PFSK-1 (cell line): ENCODE results near the gene SFMBT2.

Experiments
- FOXP2 ChIP-seq: optimal IDR thresholded peaks from 2 replicates; pipeline ENCODE3; 2011; ENCODE audit warnings: borderline replicate concordance, control low read depth, inconsistent platforms; ENCODE audit not compliant: insufficient read depth; ENCODE audit errors: extremely low read length, extremely low read depth
- POLR2AphosphoS5 ChIP-seq: IDR thresholded peaks from 2 replicates; pipeline ENCODE4 v1.6.1; 2012; ENCODE audit warnings: low read depth, mild to moderate bottlenecking, control low read depth, low read length, moderate library complexity
- SIN3A ChIP-seq: IDR thresholded peaks from 2 replicates; pipeline ENCODE4 v1.6.1; 2012; ENCODE audit warnings: mild to moderate bottlenecking, low read length, moderate library complexity, borderline replicate concordance; ENCODE audit not compliant: insufficient read depth
- TAF1 ChIP-seq: IDR thresholded peaks from 2 replicates; pipeline ENCODE4 v1.6.1; 2012; ENCODE audit warnings: low read length, control low read depth, borderline replicate concordance; ENCODE audit not compliant: insufficient read depth
- TF ChIP-seq, protein P1 (sequence below), 2 experiments: IDR thresholded peaks; 2 replicates each; pipeline versions ENCODE4 v1.6.1 to v1.8.0; 2011 to 2012; ENCODE audit warnings: low read depth in 2 of 2, low read length in 2 of 2, control low read depth in 1 of 2, inconsistent platforms in 1 of 2, mild to moderate bottlenecking in 1 of 2, moderate library complexity in 1 of 2; ENCODE audit not compliant: insufficient read depth in 1 of 2

The SFMBT2 gene

GRCh38 chr10:7171825-7172224, 239.0 kb downstream of the SFMBT2 start:
- TF ChIP-seq SIN3A (no peak), TAF1 (no peak), FOXP2 (no peak), POLR2AphosphoS5 (no peak)
- TF ChIP-seq, protein P1, sequence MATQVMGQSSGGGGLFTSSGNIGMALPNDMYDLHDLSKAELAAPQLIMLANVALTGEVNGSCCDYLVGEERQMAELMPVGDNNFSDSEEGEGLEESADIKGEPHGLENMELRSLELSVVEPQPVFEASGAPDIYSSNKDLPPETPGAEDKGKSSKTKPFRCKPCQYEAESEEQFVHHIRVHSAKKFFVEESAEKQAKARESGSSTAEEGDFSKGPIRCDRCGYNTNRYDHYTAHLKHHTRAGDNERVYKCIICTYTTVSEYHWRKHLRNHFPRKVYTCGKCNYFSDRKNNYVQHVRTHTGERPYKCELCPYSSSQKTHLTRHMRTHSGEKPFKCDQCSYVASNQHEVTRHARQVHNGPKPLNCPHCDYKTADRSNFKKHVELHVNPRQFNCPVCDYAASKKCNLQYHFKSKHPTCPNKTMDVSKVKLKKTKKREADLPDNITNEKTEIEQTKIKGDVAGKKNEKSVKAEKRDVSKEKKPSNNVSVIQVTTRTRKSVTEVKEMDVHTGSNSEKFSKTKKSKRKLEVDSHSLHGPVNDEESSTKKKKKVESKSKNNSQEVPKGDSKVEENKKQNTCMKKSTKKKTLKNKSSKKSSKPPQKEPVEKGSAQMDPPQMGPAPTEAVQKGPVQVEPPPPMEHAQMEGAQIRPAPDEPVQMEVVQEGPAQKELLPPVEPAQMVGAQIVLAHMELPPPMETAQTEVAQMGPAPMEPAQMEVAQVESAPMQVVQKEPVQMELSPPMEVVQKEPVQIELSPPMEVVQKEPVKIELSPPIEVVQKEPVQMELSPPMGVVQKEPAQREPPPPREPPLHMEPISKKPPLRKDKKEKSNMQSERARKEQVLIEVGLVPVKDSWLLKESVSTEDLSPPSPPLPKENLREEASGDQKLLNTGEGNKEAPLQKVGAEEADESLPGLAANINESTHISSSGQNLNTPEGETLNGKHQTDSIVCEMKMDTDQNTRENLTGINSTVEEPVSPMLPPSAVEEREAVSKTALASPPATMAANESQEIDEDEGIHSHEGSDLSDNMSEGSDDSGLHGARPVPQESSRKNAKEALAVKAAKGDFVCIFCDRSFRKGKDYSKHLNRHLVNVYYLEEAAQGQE (IDR thresholded peaks at IDR 0.05; ENCODE audit: insufficient read depth in 1 of 2, low read depth in 2 of 2, low read length in 2 of 2): no peak

DNA sequence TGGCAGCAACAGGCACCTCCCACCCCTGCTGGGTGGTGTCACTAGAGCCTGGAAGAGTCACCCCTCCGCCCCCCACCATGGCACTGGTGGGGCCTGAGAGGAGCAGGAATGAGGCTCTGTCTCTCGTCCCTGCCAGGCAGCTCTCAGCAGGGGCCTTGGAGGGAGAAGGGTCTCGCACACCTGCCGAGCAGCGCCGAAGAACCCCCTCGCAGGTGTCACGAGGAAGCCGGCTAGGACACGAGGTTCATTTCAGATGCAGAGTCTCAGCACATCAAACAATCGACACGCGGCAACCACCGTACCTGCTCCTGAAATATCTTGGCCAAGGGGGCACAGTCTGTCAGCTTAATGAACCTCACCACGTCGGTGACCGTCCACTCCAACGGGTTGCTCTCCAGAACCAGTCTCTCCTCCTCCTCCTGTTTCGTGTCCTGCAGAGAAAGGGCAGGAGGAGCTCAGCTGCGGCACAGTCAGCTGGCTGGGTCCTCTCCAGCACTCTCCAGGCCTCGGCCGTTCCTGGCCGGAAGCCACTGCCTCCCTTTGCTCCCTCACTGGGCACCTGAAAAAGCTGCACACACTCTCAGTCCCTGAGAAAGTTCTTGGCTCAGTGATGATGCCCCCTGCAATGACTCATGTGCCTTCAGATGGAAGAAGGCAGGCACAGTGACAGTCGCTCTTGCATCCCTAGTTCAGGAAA, 240.1 kb downstream of the SFMBT2 start:
- no peak for TF ChIP-seq SIN3A
- TF ChIP-seq TAF1: no peak
- no peak for TF ChIP-seq POLR2AphosphoS5
- no peak for TF ChIP-seq FOXP2
- TF ChIP-seq, protein P1 (IDR thresholded peaks at IDR 0.05; ENCODE audit: insufficient read depth in 1 of 2, low read depth in 2 of 2, low read length in 2 of 2): no peak

- TF ChIP-seq FOXP2 (no peak), TAF1 (no peak), POLR2AphosphoS5 (no peak), SIN3A (no peak)
Measured at GRCh38 chr10:7168414-7168813, 242.4 kb downstream of the SFMBT2 start.

DNA sequence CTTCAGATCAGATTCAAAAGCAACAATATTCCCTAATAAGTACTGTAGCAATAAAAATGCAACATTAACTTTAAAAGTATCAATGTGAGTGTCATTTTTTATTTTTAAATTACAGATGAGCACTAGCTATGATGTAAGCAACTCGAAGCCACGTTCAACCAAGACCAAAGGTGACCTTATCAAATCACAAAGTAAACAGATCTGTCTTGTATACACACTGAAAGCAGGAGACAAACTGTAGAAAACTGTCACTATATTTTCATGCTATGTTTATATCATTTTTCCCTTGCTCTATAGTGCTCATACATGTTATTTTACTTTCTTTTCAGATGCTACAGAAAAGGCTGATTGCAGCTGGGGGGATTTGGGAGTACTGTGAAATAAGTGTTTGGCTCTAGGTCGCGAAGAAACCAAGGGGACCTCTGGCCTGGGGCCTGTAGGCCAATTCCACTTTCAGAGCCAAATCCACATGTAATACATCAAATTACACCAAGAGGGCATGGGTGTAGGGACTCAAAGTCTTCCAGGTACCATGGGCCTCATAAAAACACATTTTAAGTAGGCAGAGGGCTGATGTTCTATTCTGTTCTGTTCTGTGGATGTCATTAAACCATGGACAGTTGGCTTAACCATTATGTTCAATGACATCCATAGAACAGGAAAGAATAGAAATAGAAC, 245.2 kb downstream of the SFMBT2 start:
- TF ChIP-seq POLR2AphosphoS5 (no peak), FOXP2 (no peak), SIN3A (no peak), TAF1 (no peak)
- TF ChIP-seq, protein P1 (IDR thresholded peaks at IDR 0.05; ENCODE audit: insufficient read depth in 1 of 2, low read depth in 2 of 2, low read length in 2 of 2): no peak

- TF ChIP-seq, protein P1 (IDR thresholded peaks at IDR 0.05; ENCODE audit: insufficient read depth in 1 of 2, low read depth in 2 of 2, low read length in 2 of 2): no peak
- TF ChIP-seq TAF1: no peak
- TF ChIP-seq FOXP2: no peak
- TF ChIP-seq SIN3A: no peak
- no peak for TF ChIP-seq POLR2AphosphoS5
Measured at GRCh38 chr10:7164955-7165354, 245.9 kb downstream of the SFMBT2 start.
